G401 (cell line): ENCODE measurements around the gene PHTF2. TPM values are rescaled to one million over a fixed set of nuclear protein-coding genes. Genes with fewer than 3 reads are reported as not detected.

Experiments
- total RNA-seq: library from RNA; depleted of rRNA; stranded (reverse); fragments of >200 nt; shearing (Covaris generic); gene quantifications from 2 replicates; pipeline ENCODE4 v1.2.3, GENCODE V29; 2014; rRNA removed

The PHTF2 gene
- total RNA-seq, 1 experiment from 2014 or later, result 7.1 TPM

Other genes starting within 250 kb of the PHTF2 start
- gene RSBN1L, start 102.3 kb upstream of the PHTF2 start, total RNA-seq, result 19.2 and 21.4 TPM in 2 replicates
- gene TMEM60, start 339 bp upstream of the PHTF2 start, total RNA-seq, result 7.6 and 13.9 TPM in 2 replicates